HFFc6 (cell line): ENCODE measurements around the gene IL18R1. TPM values are rescaled to one million over a fixed set of nuclear protein-coding genes. Genes with fewer than 3 reads are reported as not detected.

Source experiments
- DNase-seq: peaks from one replicate; pipeline ENCODE4 v3.0.0-alpha.2; 2018
- H3K27ac Mint-ChIP-seq: 2 replicates; pipeline ENCODE4 v1.8.0; 2020; ENCODE audit warnings: mild to moderate bottlenecking, mixed read lengths
- H3K27me3 Mint-ChIP-seq: 2 replicates; pipeline ENCODE4 v1.8.0; 2021; ENCODE audit warnings: mild to moderate bottlenecking, moderate library complexity, mixed read lengths; ENCODE audit not compliant: insufficient read depth
- H3K36me3 Mint-ChIP-seq: 2 replicates; pipeline ENCODE4 v1.8.0; 2021; ENCODE audit warnings: low read depth, mixed read lengths
- H3K4me1 Mint-ChIP-seq: 2 replicates; pipeline ENCODE4 v1.8.0; 2020; ENCODE audit warnings: low read depth, mixed read lengths
- H3K4me3 Mint-ChIP-seq: 2 replicates; pipeline ENCODE4 v1.8.0; 2020; ENCODE audit warnings: mild to moderate bottlenecking, moderate library complexity, mixed read lengths
- H3K9me3 Mint-ChIP-seq: 2 replicates; pipeline ENCODE4 v1.8.0; 2020; ENCODE audit warnings: mild to moderate bottlenecking, mixed read lengths
- CTCF ChIP-seq: fragments of 200-600 bp; sonication (generic); IDR thresholded peaks from 2 replicates; pipeline ENCODE4 v1.5.0; 2021; ENCODE audit warnings: antibody characterized with exemption, mild to moderate bottlenecking
- total RNA-seq, 6 experiments: library from RNA; stranded (reverse); fragmentation: NEBNext Ultra II Directional; extraction: Animal tissue kit (Norgen Biotek cat#: 25700); gene quantifications; 2 replicates in 1 of 6; 3 replicates in 5 of 6; pipeline ENCODE4 v1.2.3, GENCODE V29; 2021

Gene IL18R1
- total RNA-seq, 6 experiments from 2014 or later = not detected

- H3K9me3 Mint-ChIP-seq = no peaks in the 10 kb centered on the region
- peaks cover 3% of the 10 kb centered on the region; the same call in 1 of the 2 replicates for H3K27me3 Mint-ChIP-seq
- no peak for DNase-seq
- no peaks in the 10 kb centered on the region for H3K36me3 Mint-ChIP-seq
- no peak for TF ChIP-seq CTCF
- no peaks in the 10 kb centered on the region for H3K4me1 Mint-ChIP-seq
- no peak overlapping the region for H3K4me3 Mint-ChIP-seq
- no peak overlapping the region for H3K27ac Mint-ChIP-seq
Measured at GRCh38 chr2:102435741-102436140, 80.1 kb downstream of the IL18R1 start.

DNA sequence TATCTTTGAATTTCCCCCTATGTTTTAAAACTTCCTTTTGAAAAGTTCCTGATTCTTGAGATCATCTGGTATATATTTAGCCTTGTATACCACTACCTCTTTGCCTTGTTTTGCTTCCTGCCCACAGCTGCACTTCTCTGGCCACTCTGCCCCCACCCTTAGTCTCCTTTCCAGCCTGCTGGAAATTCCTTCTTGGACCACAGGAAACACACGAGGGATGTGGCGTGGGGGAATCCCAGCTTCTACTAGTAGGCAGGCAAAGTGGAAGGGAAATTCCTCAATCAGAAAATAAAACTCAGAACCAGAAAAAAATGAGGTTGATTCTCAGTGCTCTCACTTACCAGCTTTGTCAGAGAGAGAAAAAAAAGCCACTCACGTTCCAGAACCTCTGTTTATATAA, 80.7 kb downstream of the IL18R1 start:
- TF ChIP-seq CTCF = no peak
- Mint-ChIP-seq H3K27ac (no peak overlapping the region), H3K9me3 (no peaks in the 10 kb centered on the region), H3K4me1 (no peaks in the 10 kb centered on the region), H3K36me3 (no peaks in the 10 kb centered on the region), H3K27me3 (peaks cover 3% of the 10 kb centered on the region; the same call in 1 of the 2 replicates), H3K4me3 (no peak overlapping the region)
- no peak for DNase-seq

GRCh38 chr2:102437122-102437521, 81.5 kb downstream of the IL18R1 start:
- no peaks in the 10 kb centered on the region for H3K4me1 Mint-ChIP-seq
- no peaks in the 10 kb centered on the region for H3K36me3 Mint-ChIP-seq
- no peak overlapping the region for H3K27ac Mint-ChIP-seq
- H3K27me3 Mint-ChIP-seq = peaks cover 3% of the 10 kb centered on the region; the same call in 1 of the 2 replicates
- no peak for TF ChIP-seq CTCF
- no peaks in the 10 kb centered on the region for H3K9me3 Mint-ChIP-seq
- H3K4me3 Mint-ChIP-seq = no peak overlapping the region
- DNase-seq = no peak

DNA sequence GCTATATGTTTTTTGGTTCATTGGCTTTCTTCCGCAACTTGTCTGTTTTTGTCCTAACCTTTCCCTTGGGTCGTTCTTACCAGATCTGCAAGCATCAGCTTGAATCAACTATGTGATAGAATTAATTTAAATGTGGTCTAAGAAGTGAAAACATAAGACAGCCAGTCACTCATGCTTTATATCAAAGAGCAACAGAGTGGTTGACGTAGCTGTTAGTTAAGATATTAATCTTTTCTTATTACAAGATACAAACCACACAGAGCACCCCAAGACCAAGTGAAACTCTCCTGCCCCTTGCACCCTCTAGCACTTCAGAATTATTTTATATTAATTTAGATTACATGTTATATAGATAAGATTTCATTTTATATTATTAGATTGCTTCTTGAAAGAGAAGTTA, 82.5 kb downstream of the IL18R1 start:
- no peaks in the 10 kb centered on the region for H3K4me1 Mint-ChIP-seq
- H3K4me3 Mint-ChIP-seq = no peak overlapping the region
- DNase-seq = no peak
- no peaks in the 10 kb centered on the region for H3K36me3 Mint-ChIP-seq
- no peaks in the 10 kb centered on the region for H3K9me3 Mint-ChIP-seq
- H3K27ac Mint-ChIP-seq = no peak overlapping the region
- H3K27me3 Mint-ChIP-seq = no peaks in the 10 kb centered on the region; the same call in 1 of the 2 replicates
- no peak for TF ChIP-seq CTCF

GRCh38 chr2:102438578-102438977, 83.0 kb downstream of the IL18R1 start:
- Mint-ChIP-seq H3K9me3 (no peaks in the 10 kb centered on the region), H3K27me3 (no peaks in the 10 kb centered on the region; the same call in 1 of the 2 replicates), H3K27ac (no peak overlapping the region), H3K4me3 (no peak overlapping the region), H3K36me3 (no peaks in the 10 kb centered on the region), H3K4me1 (no peaks in the 10 kb centered on the region)
- no peak for TF ChIP-seq CTCF
- no peak for DNase-seq
